Hepatic stellate cell (primary cell): Measurements from ENCODE around the gene OXSR1.
A peak's percentile ranks its signal among the peaks of the same experiment; 100 is the strongest.

ENCODE experiments used
- DNase-seq: peaks from one replicate; pipeline ENCODE4 v3.0.0; 2011; ENCODE audit warnings: low spot score

OXSR1 gene

GRCh38 chr3:38164952-38165721 is at the start of gene OXSR1:
Gene OXSR1, plus strand, starts transcription at chr3:38165537. Its CDS starts 340 bp downstream, at chr3:38165877.
- peak; percentile 96 for DNase-seq

GRCh38 chr3:38115645-38116427 is 49.5 kb upstream of the OXSR1 start:
- no peak for DNase-seq

GRCh38 chr3:38116471-38117162 is 48.7 kb upstream of the OXSR1 start:
- DNase-seq: no peak

GRCh38 chr3:38117163-38117716 is 48.1 kb upstream of the OXSR1 start:
- no peak for DNase-seq

- DNase-seq: peak; percentile 79
Observed at GRCh38 chr3:38117748-38118420, 47.5 kb upstream of the OXSR1 start.

GRCh38 chr3:38118421-38119247 is 46.7 kb upstream of the OXSR1 start:
- DNase-seq: no peak

GRCh38 chr3:38119248-38119544 is 46.1 kb upstream of the OXSR1 start:
- no peak for DNase-seq

GRCh38 chr3:38119821-38120692 is 45.3 kb upstream of the OXSR1 start:
- no peak for DNase-seq

- DNase-seq: no peak
Observed at GRCh38 chr3:38120693-38121450, 44.5 kb upstream of the OXSR1 start.

- no peak for DNase-seq
Observed at GRCh38 chr3:38121451-38121831, 43.9 kb upstream of the OXSR1 start.

- DNase-seq: no peak
Observed at GRCh38 chr3:38121832-38122461, 43.4 kb upstream of the OXSR1 start.

GRCh38 chr3:38122712-38123290 is 42.5 kb upstream of the OXSR1 start:
- DNase-seq: no peak

- DNase-seq: no peak
Observed at GRCh38 chr3:38124324-38125122, 40.8 kb upstream of the OXSR1 start.

- no peak for DNase-seq
Observed at GRCh38 chr3:38125305-38126120, 39.8 kb upstream of the OXSR1 start.

- no peak for DNase-seq
Observed at GRCh38 chr3:38126121-38126892, 39.0 kb upstream of the OXSR1 start.
